T-helper 1 cell treated with Interleukin-12 subunit alpha and Interleukin-12 subunit beta and Interleukin-4 antibody, amounts not matched to agents 30 μg/mL and 1 μg/mL, for 36 hours (primary cell): ENCODE measurements around the gene ZNF683.
A peak's percentile ranks its signal among the peaks of the same experiment; 100 is the strongest.

Experiments
- H3K27ac Mint-ChIP-seq: one replicate; pipeline ENCODE4 v1.8.0; 2021; ENCODE audit warnings: mild to moderate bottlenecking, mixed read lengths
- H3K27me3 Mint-ChIP-seq: one replicate; pipeline ENCODE4 v1.8.0; 2021; ENCODE audit warnings: low read depth, mixed read lengths
- H3K36me3 Mint-ChIP-seq: one replicate; pipeline ENCODE4 v1.8.0; 2021; ENCODE audit warnings: low read depth, mixed read lengths
- H3K4me1 Mint-ChIP-seq: one replicate; pipeline ENCODE4 v1.8.0; 2021; ENCODE audit warnings: low read depth, mixed read lengths
- H3K4me3 Mint-ChIP-seq: one replicate; pipeline ENCODE4 v1.8.0; 2021; ENCODE audit warnings: mild to moderate bottlenecking, moderate library complexity, mixed read lengths
- H3K9me3 Mint-ChIP-seq: one replicate; pipeline ENCODE4 v1.8.0; 2021; ENCODE audit warnings: mixed read lengths

Gene ZNF683

DNA sequence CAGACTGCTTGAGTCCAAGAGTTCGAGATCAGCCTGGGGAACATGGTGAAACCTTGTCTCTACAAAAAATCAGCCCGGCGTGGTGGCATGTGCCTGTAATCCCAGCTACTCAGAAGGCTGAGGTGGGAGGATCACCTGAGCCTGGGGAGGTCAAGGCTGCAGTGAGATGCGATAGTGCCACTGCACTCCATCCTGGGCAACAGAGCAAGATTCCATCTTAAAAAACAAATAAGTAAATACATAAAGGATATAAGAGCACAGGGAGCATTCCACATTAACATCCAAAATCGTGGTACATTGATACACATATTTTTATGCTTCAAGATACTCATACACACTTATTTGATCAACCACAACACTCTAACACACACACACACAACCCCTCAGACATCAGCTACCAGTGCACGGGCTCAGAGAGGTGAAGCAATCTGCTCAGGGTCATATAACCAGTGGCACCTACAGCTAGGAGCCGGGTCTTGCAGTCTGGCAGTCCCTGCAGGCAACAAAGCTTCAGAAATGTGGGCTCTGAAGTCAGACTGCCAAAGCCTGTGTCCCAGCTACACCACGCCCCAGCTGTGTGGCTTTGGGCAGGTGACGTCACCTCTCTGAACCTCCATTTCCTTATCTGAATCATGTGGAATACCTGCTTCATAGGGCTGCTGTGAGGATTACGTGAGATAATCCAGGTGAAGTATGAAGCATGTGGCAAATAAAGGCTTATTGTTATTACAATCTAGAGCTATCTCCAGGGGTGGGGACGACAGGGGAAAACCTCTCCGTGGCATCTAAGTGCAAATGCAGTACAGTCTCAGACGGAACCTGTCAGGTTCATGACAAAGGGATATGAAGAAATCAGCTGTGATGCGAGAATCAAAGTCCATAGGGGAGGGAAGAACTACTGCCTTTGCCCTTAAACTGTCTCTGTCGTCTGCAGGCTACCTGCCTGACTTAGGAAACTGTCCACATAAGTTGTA is 13.9 kb downstream of the ZNF683 start:
- Mint-ChIP-seq H3K4me3 (peak overlapping the region; percentile 43), H3K9me3 (no peaks in the 10 kb centered on the region), H3K27me3 (peaks cover 40% of the 10 kb centered on the region), H3K4me1 (peaks cover 40% of the 10 kb centered on the region), H3K27ac (peak overlapping the region; percentile 65), H3K36me3 (no peaks in the 10 kb centered on the region)

DNA sequence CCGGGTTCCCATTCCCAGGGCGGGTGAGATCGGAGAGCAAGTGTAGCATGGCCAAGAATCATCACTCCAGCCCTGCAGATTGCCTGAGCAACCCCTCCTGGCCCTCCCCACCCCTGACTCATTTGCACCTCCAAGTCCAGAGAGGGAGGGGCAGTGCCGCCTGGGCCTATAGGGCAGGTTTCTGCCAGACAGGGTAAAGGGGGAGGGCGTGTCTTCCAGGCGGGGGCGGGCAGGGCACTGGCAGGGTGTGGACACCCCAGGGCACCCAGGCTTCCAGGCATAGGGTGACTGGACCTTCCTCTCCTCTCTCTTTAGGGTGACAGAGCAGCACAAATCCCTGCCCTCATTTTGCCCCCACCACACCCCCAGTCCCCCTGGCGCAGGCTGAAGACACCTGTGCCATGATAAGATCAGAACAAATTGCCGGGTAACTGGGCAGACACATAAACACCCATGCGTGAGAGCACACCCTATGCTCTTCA is 15.4 kb downstream of the ZNF683 start:
- Mint-ChIP-seq H3K27me3 (peaks cover 36% of the 10 kb centered on the region), H3K4me3 (no peak overlapping the region), H3K4me1 (peaks cover 33% of the 10 kb centered on the region), H3K27ac (no peak overlapping the region), H3K36me3 (no peaks in the 10 kb centered on the region), H3K9me3 (no peaks in the 10 kb centered on the region)

DNA sequence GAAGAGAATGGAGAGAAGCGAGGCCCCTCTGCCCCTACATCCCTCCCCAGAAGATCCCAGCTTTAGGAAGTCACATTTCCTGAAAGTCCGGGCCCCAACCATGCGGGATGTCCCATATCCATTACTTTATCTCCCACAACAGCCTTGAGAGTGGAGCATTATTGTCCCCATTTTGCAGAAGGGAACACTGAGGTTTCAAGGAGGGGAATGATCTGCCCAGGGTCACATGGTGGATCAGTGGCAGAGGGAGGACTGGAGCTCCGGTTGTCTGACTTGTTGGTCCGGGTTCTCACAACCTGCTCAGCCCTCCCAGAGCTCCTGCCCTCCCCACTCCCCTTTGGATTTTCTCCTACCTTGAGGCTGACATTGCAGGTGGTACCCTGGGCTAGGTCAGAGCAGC is 16.4 kb downstream of the ZNF683 start:
- no peak overlapping the region for H3K27ac Mint-ChIP-seq
- H3K4me1 Mint-ChIP-seq: peaks cover 27% of the 10 kb centered on the region
- no peak overlapping the region for H3K4me3 Mint-ChIP-seq
- peaks cover 28% of the 10 kb centered on the region for H3K27me3 Mint-ChIP-seq
- H3K36me3 Mint-ChIP-seq: no peaks in the 10 kb centered on the region
- H3K9me3 Mint-ChIP-seq: no peaks in the 10 kb centered on the region

- no peaks in the 10 kb centered on the region for H3K9me3 Mint-ChIP-seq
- H3K36me3 Mint-ChIP-seq: no peaks in the 10 kb centered on the region
- peaks cover 19% of the 10 kb centered on the region for H3K27me3 Mint-ChIP-seq
- H3K27ac Mint-ChIP-seq: no peak overlapping the region
- H3K4me3 Mint-ChIP-seq: no peak overlapping the region
- H3K4me1 Mint-ChIP-seq: peaks cover 24% of the 10 kb centered on the region
Observed at GRCh38 chr1:26354972-26355371, 17.6 kb downstream of the ZNF683 start.

- peaks cover 12% of the 10 kb centered on the region for H3K27me3 Mint-ChIP-seq
- peaks cover 18% of the 10 kb centered on the region for H3K4me1 Mint-ChIP-seq
- no peaks in the 10 kb centered on the region for H3K36me3 Mint-ChIP-seq
- H3K27ac Mint-ChIP-seq: no peak within 1 kb of the TSS
- no peaks in the 10 kb centered on the region for H3K9me3 Mint-ChIP-seq
- H3K4me3 Mint-ChIP-seq: no peak within 1 kb of the TSS
Observed at GRCh38 chr1:26353976-26354820, 18.4 kb downstream of the ZNF683 start, which contains the start of gene CRYBG2. Gene CRYBG2 (minus strand): TSS chr1:26354130. CDS start chr1:26346657, 7,473 bp downstream.

GRCh38 chr1:26353210-26353859 is 19.2 kb downstream of the ZNF683 start:
- peaks cover 10% of the 10 kb centered on the region for H3K4me1 Mint-ChIP-seq
- H3K4me3 Mint-ChIP-seq: no peak overlapping the region
- H3K9me3 Mint-ChIP-seq: no peaks in the 10 kb centered on the region
- peaks cover 4% of the 10 kb centered on the region for H3K27me3 Mint-ChIP-seq
- H3K27ac Mint-ChIP-seq: no peak overlapping the region
- no peaks in the 10 kb centered on the region for H3K36me3 Mint-ChIP-seq

DNA sequence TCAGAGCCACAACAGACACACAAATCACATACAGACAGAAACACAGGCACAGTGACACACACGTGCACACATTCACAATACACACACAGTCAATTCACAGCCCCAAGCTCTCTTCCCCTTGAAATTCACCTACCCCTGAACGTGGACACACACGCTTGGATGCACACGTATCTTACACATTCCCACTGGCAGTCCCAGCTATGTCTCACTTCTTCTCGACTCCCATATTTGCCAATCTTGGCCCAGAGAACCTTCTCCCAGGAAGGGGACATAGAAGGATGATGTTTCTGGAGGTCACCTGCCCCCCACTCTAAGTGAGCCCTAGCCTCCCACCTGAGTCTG is 20.2 kb downstream of the ZNF683 start:
- H3K4me3 Mint-ChIP-seq: no peak overlapping the region
- no peaks in the 10 kb centered on the region for H3K36me3 Mint-ChIP-seq
- H3K27ac Mint-ChIP-seq: no peak overlapping the region
- H3K27me3 Mint-ChIP-seq: peaks cover 4% of the 10 kb centered on the region
- H3K9me3 Mint-ChIP-seq: no peaks in the 10 kb centered on the region
- peaks cover 5% of the 10 kb centered on the region for H3K4me1 Mint-ChIP-seq

DNA sequence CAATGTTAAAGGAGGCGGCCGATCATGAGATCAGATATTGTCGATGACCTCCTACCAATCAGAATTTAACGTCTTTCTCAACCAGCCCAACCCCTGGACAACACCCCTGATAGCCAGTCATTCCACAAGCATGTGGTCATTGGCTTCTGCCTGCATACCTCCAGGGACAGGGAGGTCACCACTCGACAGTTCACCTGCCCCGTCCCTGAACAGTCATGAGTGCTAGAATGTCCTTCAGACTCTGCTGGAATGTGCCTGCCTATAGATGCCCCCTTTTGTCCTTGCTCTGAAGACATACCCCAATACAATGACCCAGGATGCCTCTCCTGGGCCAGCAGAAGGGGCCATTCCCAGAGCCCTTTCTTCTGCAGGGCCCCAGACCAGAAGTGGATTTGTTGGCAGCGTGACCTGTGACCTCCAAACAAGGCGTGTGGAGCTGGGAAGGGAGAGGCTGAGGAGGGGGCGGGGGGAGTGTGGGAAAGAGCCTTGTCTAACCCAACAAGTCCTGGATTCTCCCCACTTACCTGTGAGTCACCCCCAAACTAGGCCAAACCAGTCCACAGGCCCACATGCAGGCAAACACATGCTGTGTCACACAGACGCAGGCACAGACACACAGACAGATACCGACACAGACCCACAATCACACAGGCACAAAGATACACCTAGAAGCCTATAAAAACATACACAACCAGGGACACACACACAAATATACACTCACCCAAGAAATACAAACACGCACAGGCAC is 20.8 kb downstream of the ZNF683 start:
- peaks cover 4% of the 10 kb centered on the region for H3K4me1 Mint-ChIP-seq
- no peaks in the 10 kb centered on the region for H3K36me3 Mint-ChIP-seq
- H3K27me3 Mint-ChIP-seq: peaks cover 4% of the 10 kb centered on the region
- no peak overlapping the region for H3K27ac Mint-ChIP-seq
- no peak overlapping the region for H3K4me3 Mint-ChIP-seq
- no peaks in the 10 kb centered on the region for H3K9me3 Mint-ChIP-seq

DNA sequence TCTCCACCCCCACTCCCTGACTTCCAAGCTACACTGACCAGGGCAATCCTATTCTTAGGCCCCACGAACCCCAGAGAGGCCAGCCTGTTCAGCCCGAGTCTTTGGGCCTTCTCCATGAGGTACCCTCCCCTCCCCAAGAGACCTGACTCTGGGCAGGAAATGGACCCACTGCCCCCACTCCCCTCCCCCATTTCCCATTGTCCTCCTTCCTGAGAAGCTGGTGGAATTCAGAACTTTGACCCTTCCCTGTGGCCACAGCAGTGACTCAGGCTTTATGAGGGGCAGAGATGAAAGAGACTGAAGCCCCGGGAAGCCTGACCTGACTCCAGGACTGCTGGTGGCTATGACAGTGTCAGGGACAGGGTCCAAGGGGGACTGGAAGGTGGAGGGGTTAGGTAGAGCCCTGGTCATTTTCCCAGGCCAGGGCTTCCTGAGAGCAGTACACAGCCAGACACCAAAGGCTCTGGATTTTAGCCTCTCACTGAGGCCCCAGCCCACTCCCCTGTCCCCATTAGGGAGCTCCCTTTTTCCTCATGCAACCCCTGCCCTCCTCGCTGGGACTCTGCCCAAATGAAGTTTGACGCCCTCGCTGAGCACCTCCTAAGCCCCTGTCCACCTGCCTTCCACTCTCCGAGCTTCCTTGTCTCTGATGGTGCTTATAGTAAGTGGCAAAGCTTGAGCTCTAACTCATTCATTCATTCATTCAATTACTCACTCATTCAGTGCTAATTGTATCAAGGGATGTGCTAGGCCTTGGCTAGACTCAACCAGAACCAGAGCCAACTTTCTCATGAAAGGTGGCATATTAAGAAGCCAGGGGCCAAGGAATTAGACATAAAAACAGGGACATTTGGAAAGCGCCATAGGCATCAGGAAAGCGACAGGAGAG is 21.6 kb downstream of the ZNF683 start:
- H3K9me3 Mint-ChIP-seq: no peaks in the 10 kb centered on the region
- peaks cover 4% of the 10 kb centered on the region for H3K27me3 Mint-ChIP-seq
- H3K4me3 Mint-ChIP-seq: no peak overlapping the region
- H3K4me1 Mint-ChIP-seq: peaks cover 4% of the 10 kb centered on the region
- H3K27ac Mint-ChIP-seq: no peak overlapping the region
- no peaks in the 10 kb centered on the region for H3K36me3 Mint-ChIP-seq

- no peak overlapping the region for H3K27ac Mint-ChIP-seq
- no peak overlapping the region for H3K4me3 Mint-ChIP-seq
- no peaks in the 10 kb centered on the region for H3K36me3 Mint-ChIP-seq
- no peaks in the 10 kb centered on the region for H3K9me3 Mint-ChIP-seq
- no peaks in the 10 kb centered on the region for H3K27me3 Mint-ChIP-seq
- H3K4me1 Mint-ChIP-seq: no peaks in the 10 kb centered on the region
Observed at GRCh38 chr1:26350343-26350700, 22.2 kb downstream of the ZNF683 start.

DNA sequence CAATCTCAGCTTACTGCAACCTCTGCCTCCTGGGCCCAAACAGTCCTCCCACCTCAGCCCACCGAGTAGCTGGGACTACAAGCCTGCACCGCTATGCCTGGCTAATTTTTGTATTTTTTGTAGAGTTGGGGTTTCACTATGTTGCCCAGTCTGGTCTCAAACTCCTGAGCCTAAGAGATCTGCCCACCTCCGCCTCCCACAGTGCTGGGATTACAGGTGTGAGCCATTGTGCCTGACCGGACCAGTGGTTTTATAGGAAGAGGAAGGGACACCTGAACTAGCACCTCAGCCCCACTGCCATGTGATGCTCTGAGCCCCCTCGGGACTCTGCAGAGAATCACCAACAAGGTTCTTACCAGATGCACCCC is 22.7 kb downstream of the ZNF683 start:
- no peaks in the 10 kb centered on the region for H3K9me3 Mint-ChIP-seq
- H3K4me1 Mint-ChIP-seq: no peaks in the 10 kb centered on the region
- no peak overlapping the region for H3K4me3 Mint-ChIP-seq
- no peaks in the 10 kb centered on the region for H3K27me3 Mint-ChIP-seq
- no peak overlapping the region for H3K27ac Mint-ChIP-seq
- no peaks in the 10 kb centered on the region for H3K36me3 Mint-ChIP-seq

DNA sequence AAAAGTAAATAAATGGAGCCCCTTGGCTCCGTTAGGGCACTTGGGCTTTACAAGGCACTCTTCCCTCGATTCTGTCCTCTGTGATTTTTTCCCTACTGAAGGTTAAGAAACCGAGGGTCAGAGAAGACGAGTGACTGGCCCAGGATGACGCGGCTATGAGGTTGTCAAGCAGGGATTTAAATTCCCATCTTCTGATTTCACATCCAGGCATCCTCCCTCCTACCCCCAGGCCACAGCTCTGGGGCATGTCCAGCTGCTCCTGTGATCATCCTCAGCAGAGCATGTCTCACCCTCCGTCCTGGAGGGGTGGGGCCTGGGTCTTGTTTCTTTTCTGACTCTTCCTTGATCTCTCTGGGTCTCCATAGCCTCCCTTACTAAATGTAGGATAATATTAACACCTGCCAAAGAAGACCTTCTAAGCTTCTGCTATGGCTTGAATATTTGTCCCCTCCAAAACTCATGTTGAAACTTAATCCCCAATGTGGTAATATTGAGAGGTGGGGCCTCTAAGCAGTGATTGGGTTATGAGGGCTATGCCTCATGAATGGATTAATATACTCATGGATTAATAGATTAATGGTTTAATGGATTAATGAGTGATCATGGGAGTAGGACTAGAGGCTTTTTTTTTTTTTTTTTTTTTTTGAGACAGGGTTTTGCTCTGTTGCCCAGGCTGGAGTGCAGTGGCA is 23.2 kb downstream of the ZNF683 start:
- Mint-ChIP-seq H3K36me3 (no peaks in the 10 kb centered on the region), H3K27ac (no peak overlapping the region), H3K4me3 (no peak overlapping the region), H3K4me1 (no peaks in the 10 kb centered on the region), H3K9me3 (no peaks in the 10 kb centered on the region), H3K27me3 (no peaks in the 10 kb centered on the region)
